Keratinocyte (primary cell): Measurements from ENCODE around the gene NLGN1. TPM values are rescaled to one million over a fixed set of nuclear protein-coding genes. Genes with fewer than 3 reads are reported as not detected.

ENCODE experiments used
- DNase-seq: peaks from one replicate; pipeline ENCODE4 v3.0.0-alpha.2; 2011; ENCODE audit warnings: low read depth, missing footprints, low spot score
- FAIRE-seq: peaks from 2 replicates; lab custom pipeline; 2011; peaks lifted over from hg19 to GRCh38; lab: Jason Lieb, UNC
- H2AFZ ChIP-seq: 2 replicates; pipeline ENCODE4 v1.6.0; 2012; ENCODE audit warnings: low read length, control low read depth, inconsistent platforms; ENCODE audit not compliant: control insufficient read depth
- H3K27ac ChIP-seq: 2 replicates; pipeline ENCODE4 v1.5.1; 2011; ENCODE audit warnings: low read length; ENCODE audit not compliant: control insufficient read depth, insufficient read depth
- H3K27me3 ChIP-seq: 3 replicates; pipeline ENCODE4 v1.6.0; 2011; ENCODE audit warnings: low read length; ENCODE audit not compliant: control insufficient read depth, insufficient read depth; ENCODE audit errors: extremely low read depth
- H3K36me3 ChIP-seq, 2 experiments: 2 replicates in 1 of 2; 3 replicates in 1 of 2; pipeline ENCODE4 v1.5.1; 2011; ENCODE audit warnings: low read length in 2 of 2, mild to moderate bottlenecking in 1 of 2; ENCODE audit not compliant: control insufficient read depth in 2 of 2, insufficient read depth in 2 of 2; ENCODE audit errors: extremely low read depth in 1 of 2
- H3K4me1 ChIP-seq: 3 replicates; pipeline ENCODE4 v1.5.1; 2011; ENCODE audit warnings: low read length; ENCODE audit not compliant: control insufficient read depth, insufficient read depth; ENCODE audit errors: extremely low read depth
- H3K4me2 ChIP-seq: 3 replicates; pipeline ENCODE4 v1.6.0; 2011; ENCODE audit warnings: low read depth, low read length; ENCODE audit not compliant: control insufficient read depth, insufficient read depth; ENCODE audit errors: extremely low read depth
- H3K4me3 ChIP-seq, 3 experiments: fragments of 200-600 bp in 1 of 3; sonication (generic) in 1 of 3; 2 replicates in 2 of 3; 3 replicates in 1 of 3; pipeline ENCODE4 v1.5.1; 2011 to 2016; ENCODE audit warnings: low read length in 3 of 3, mild to moderate bottlenecking in 3 of 3, control low read depth in 2 of 3, inconsistent platforms in 1 of 3, low read depth in 1 of 3, mixed read lengths in 1 of 3, mixed run types in 1 of 3, moderate library complexity in 1 of 3; ENCODE audit not compliant: control insufficient read depth in 2 of 3, insufficient read depth in 2 of 3; ENCODE audit errors: extremely low read depth in 1 of 3
- H3K79me2 ChIP-seq: 2 replicates; pipeline ENCODE4 v1.6.0; 2012; ENCODE audit warnings: low read length; ENCODE audit not compliant: control insufficient read depth, insufficient read depth
- H3K9ac ChIP-seq: 3 replicates; pipeline ENCODE4 v1.6.0; 2011; ENCODE audit warnings: low read length; ENCODE audit not compliant: control insufficient read depth, insufficient read depth; ENCODE audit errors: extremely low read depth
- H3K9me1 ChIP-seq: 3 replicates; pipeline ENCODE4 v1.6.0; 2011; ENCODE audit warnings: low read length; ENCODE audit not compliant: control insufficient read depth, insufficient read depth; ENCODE audit errors: extremely low read depth
- H3K9me3 ChIP-seq: 2 replicates; pipeline ENCODE4 v1.5.1; 2012; ENCODE audit warnings: low read depth, low read length; ENCODE audit not compliant: control insufficient read depth
- H4K20me1 ChIP-seq: 3 replicates; pipeline ENCODE4 v1.6.0; 2011; ENCODE audit warnings: low read length; ENCODE audit not compliant: control insufficient read depth, insufficient read depth; ENCODE audit errors: extremely low read depth
- CTCF ChIP-seq, 3 experiments: IDR thresholded peaks in 1 of 3; conservative IDR thresholded peaks in 1 of 3; optimal IDR thresholded peaks in 1 of 3; 2 replicates in 2 of 3; 3 replicates in 1 of 3; pipeline versions ENCODE3 to v1.5.1; 2011; ENCODE audit warnings: low read length in 3 of 3, mild to moderate bottlenecking in 3 of 3, moderate library complexity in 2 of 3, control low read depth in 1 of 3, inconsistent platforms in 1 of 3; ENCODE audit not compliant: insufficient read depth in 2 of 3; ENCODE audit errors: extremely low read depth in 1 of 3
- EZH2 ChIP-seq: IDR thresholded peaks from one replicate; pipeline ENCODE4 v1.6.1; 2012; ENCODE audit warnings: inconsistent platforms, mild to moderate bottlenecking, low read length, moderate library complexity
- dilution Hi-C: fragments of 300-500 bp; cut with MboI; formaldehyde crosslinking; loops from one replicate; pipeline ENCODE4 v1.7.0; 2020; ENCODE audit warnings: low sequenced_read_pairs; ENCODE audit not compliant: extremely low pct_ligation_motif_present
- polyA plus RNA-seq, 5 experiments: library from polyadenylated mRNA; depleted of rRNA in 3 of 5; stranded (reverse) in 3 of 5; stranded (forward) in 1 of 5; unstranded in 1 of 5; fragments of >200 nt; gene quantifications; 1 replicate in 1 of 5; 2 replicates in 3 of 5; 3 replicates in 1 of 5; pipeline versions ENCODE4 v1.2.1 to v1.2.3, GENCODE V29; 2011 to 2012; ENCODE audit warnings: missing spikeins in 2 of 5, low read depth in 1 of 5, low replicate concordance in 1 of 5

Gene NLGN1
- polyA plus RNA-seq, 1 donor (not counting 4 experiments of a cell fraction or from before 2014, with no cell fraction given) = not detected

DNA sequence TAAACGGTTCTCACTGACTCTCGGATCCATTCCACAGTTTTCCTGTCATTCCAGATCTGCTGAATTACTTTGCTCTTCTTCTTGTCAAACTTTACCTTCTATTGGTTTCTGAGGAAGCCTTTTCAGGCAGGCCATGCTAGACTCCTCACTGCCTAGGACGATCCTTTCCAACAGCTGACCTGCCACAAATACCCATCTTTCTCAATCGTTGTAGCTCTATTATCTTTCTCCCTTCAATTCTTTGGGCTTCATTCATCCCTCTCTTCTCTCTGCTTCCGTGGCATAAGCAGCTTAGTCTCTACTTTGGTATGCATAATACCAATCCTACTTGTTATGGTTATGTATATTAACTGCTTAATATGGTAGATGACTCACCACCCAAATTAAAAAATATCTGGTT lies 421.8 kb downstream of the NLGN1 start:
- Histone ChIP-seq H3K4me1 (no peaks in the 10 kb centered on the region), H2AFZ (no peak overlapping the region), H3K9me3 (no peaks in the 10 kb centered on the region), H3K36me3 (no peaks in the 10 kb centered on the region), H4K20me1 (no peaks in the 10 kb centered on the region), H3K9ac (no peak overlapping the region), H3K79me2 (no peaks in the 10 kb centered on the region), H3K9me1 (no peaks in the 10 kb centered on the region), H3K27me3 (no peaks in the 10 kb centered on the region), H3K4me3 (no peak overlapping the region), H3K4me2 (no peak overlapping the region), H3K27ac (no peak overlapping the region)
- no peak for FAIRE-seq
- dilution Hi-C loops = no loop called here
- TF ChIP-seq CTCF (optimal IDR thresholded peaks at IDR 0.05 in 1 of 3, IDR thresholded peaks at IDR 0.05 in 1 of 3, conservative IDR thresholded peaks at IDR 0.05 in 1 of 3; ENCODE audit: extremely low read depth in 1 of 3, insufficient read depth in 2 of 3, low read length in 3 of 3) (no peak), EZH2 (no peak)
- DNase-seq = no peak

DNA sequence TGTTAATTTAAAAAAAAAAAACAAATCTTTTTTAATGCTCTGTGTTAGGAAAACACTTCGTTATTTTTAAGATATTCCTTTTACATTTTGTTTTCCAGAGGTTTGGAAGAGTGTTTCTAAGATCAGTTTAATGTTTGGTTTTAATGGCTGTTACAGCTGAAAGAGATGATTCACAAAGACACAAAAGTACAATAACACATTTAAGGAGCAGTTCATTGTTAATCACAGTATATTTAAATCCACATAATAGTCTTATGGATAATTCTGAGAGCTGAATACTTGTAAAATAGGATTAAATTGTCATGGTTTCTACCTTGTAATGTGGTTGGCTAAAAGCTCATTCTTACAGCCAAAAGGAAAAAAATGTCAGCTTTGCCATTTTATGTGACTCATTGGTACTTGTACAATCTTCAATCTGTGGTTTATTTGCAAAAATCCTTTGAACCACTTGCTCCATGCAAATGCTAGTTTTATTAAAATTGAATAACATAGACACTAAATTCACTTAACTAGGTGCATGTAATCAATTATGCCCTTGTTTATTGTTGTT lies 426.4 kb downstream of the NLGN1 start:
- FAIRE-seq (no peak), DNase-seq (no peak)
- H2AFZ ChIP-seq = no peak overlapping the region
- TF ChIP-seq CTCF (optimal IDR thresholded peaks at IDR 0.05 in 1 of 3, IDR thresholded peaks at IDR 0.05 in 1 of 3, conservative IDR thresholded peaks at IDR 0.05 in 1 of 3; ENCODE audit: extremely low read depth in 1 of 3, insufficient read depth in 2 of 3, low read length in 3 of 3) (no peak), EZH2 (no peak)
- H3K4me1 ChIP-seq = no peaks in the 10 kb centered on the region
- no peak overlapping the region for H3K27ac ChIP-seq
- dilution Hi-C loops = no loop called here
- H3K27me3 ChIP-seq = no peaks in the 10 kb centered on the region
- no peak overlapping the region for H3K9ac ChIP-seq
- no peak overlapping the region for H3K4me3 ChIP-seq
- no peaks in the 10 kb centered on the region for H3K79me2 ChIP-seq
- H3K9me1 ChIP-seq = no peaks in the 10 kb centered on the region
- no peak overlapping the region for H3K4me2 ChIP-seq
- no peaks in the 10 kb centered on the region for H3K9me3 ChIP-seq
- no peaks in the 10 kb centered on the region for H3K36me3 ChIP-seq
- no peaks in the 10 kb centered on the region for H4K20me1 ChIP-seq
